ENCODE results near the gene GFY.

GFY gene

GRCh38 chr19:49423071-49423984 lies 1.9 kb upstream of the GFY start, which contains the start of gene PTH2:
Gene PTH2 (minus strand): TSS chr19:49423441. CDS start chr19:49423339, 102 bp downstream.
- no peaks in the 10 kb centered on the region for H4K20me1 ChIP-seq (ENCODE audit: insufficient read depth, low read length)
- peak within 1 kb of the TSS; percentile 39; the same call in 1 of the 2 replicates for H3K4me2 ChIP-seq (ENCODE audit: low read length)
- H2AFZ ChIP-seq (ENCODE audit: low read length) = no peak within 1 kb of the TSS
- no peaks in the 10 kb centered on the region for H3K79me2 ChIP-seq (ENCODE audit: insufficient read depth, low read length)
- no peak for TF ChIP-seq CTCF (IDR thresholded peaks at IDR 0.05; ENCODE audit: low read length)
- peaks cover 13% of the 10 kb centered on the region for H3K4me1 ChIP-seq (ENCODE audit: insufficient read depth, low read length, severe bottlenecking)
- H3K4me3 ChIP-seq (ENCODE audit: low read depth, low read length, poor library complexity, severe bottlenecking) = peak within 1 kb of the TSS; percentile 18
- no peaks in the 10 kb centered on the region for H3K9me3 ChIP-seq (ENCODE audit: low read length)
- no peaks in the 10 kb centered on the region for H3K9me2 ChIP-seq (ENCODE audit: low read depth, low read length)
- H3K27me3 ChIP-seq (ENCODE audit: insufficient read depth, low read length) = peaks cover 20% of the 10 kb centered on the region
- H3K36me3 ChIP-seq (ENCODE audit: insufficient read depth, low read length) = no peaks in the 10 kb centered on the region
- no peak within 1 kb of the TSS for H3K27ac ChIP-seq (ENCODE audit: low read depth, low read length, poor library complexity, severe bottlenecking)
- no peaks in the 10 kb centered on the region for H3F3A ChIP-seq (ENCODE audit: insufficient read depth, low read length)
- H3K9ac ChIP-seq (ENCODE audit: low read length) = no peak within 1 kb of the TSS

- TF ChIP-seq EZH2 (IDR thresholded peaks at IDR 0.05; ENCODE audit: borderline replicate concordance, low read length) (no peak), CTCF (IDR thresholded peaks at IDR 0.05; ENCODE audit: low read length) (no peak)
- H4K20me1 ChIP-seq (ENCODE audit: insufficient read depth, low read length) = no peaks in the 10 kb centered on the region
- H3K4me1 ChIP-seq (ENCODE audit: insufficient read depth, low read length, severe bottlenecking) = peaks cover 13% of the 10 kb centered on the region
Observed at GRCh38 chr19:49423985-49424303, 1.2 kb upstream of the GFY start.

GRCh38 chr19:49425922-49426592 lies 869 bp downstream of the GFY start:
- no peaks in the 10 kb centered on the region for H3K79me2 ChIP-seq (ENCODE audit: insufficient read depth, low read length)
- H3K4me2 ChIP-seq (ENCODE audit: low read length) = no peak overlapping the region
- H3K4me1 ChIP-seq (ENCODE audit: insufficient read depth, low read length, severe bottlenecking) = peaks cover 13% of the 10 kb centered on the region
- no peak for TF ChIP-seq EZH2 (IDR thresholded peaks at IDR 0.05; ENCODE audit: borderline replicate concordance, low read length)
- no peak for TF ChIP-seq CTCF (IDR thresholded peaks at IDR 0.05; ENCODE audit: low read length)
- H4K20me1 ChIP-seq (ENCODE audit: insufficient read depth, low read length) = no peaks in the 10 kb centered on the region
- no peaks in the 10 kb centered on the region for H3K9me3 ChIP-seq (ENCODE audit: low read length)
- no peak overlapping the region for H2AFZ ChIP-seq (ENCODE audit: low read length)
- H3K27me3 ChIP-seq (ENCODE audit: insufficient read depth, low read length) = peaks cover 21% of the 10 kb centered on the region
- H3K27ac ChIP-seq (ENCODE audit: low read depth, low read length, poor library complexity, severe bottlenecking) = no peak overlapping the region
- H3K4me3 ChIP-seq (ENCODE audit: low read depth, low read length, poor library complexity, severe bottlenecking) = no peak overlapping the region
- no peaks in the 10 kb centered on the region for H3K9me2 ChIP-seq (ENCODE audit: low read depth, low read length)
- no peak overlapping the region for H3K9ac ChIP-seq (ENCODE audit: low read length)
- no peaks in the 10 kb centered on the region for H3K36me3 ChIP-seq (ENCODE audit: insufficient read depth, low read length)
- H3F3A ChIP-seq (ENCODE audit: insufficient read depth, low read length) = no peaks in the 10 kb centered on the region; the same call in 1 of the 2 replicates

More at GRCh38 chr19:49423985-49424303, 1.2 kb upstream of the GFY start:
- no peak overlapping the region for H3K27ac ChIP-seq (ENCODE audit: low read depth, low read length, poor library complexity, severe bottlenecking)
- no peaks in the 10 kb centered on the region for H3K9me2 ChIP-seq (ENCODE audit: low read depth, low read length)
- no peak overlapping the region for H3K4me3 ChIP-seq (ENCODE audit: low read depth, low read length, poor library complexity, severe bottlenecking)
- no peaks in the 10 kb centered on the region for H3K9me3 ChIP-seq (ENCODE audit: low read length)
- no peak overlapping the region for H3K9ac ChIP-seq (ENCODE audit: low read length)
- no peaks in the 10 kb centered on the region for H3K36me3 ChIP-seq (ENCODE audit: insufficient read depth, low read length)
- no peak overlapping the region for H2AFZ ChIP-seq (ENCODE audit: low read length)
- no peak overlapping the region for H3K4me2 ChIP-seq (ENCODE audit: low read length)
- no peaks in the 10 kb centered on the region for H3K79me2 ChIP-seq (ENCODE audit: insufficient read depth, low read length)
- no peaks in the 10 kb centered on the region for H3F3A ChIP-seq (ENCODE audit: insufficient read depth, low read length)
- peaks cover 22% of the 10 kb centered on the region for H3K27me3 ChIP-seq (ENCODE audit: insufficient read depth, low read length)
